K562 (cell line): ENCODE results near the gene RYR1. TPM values are rescaled to one million over a fixed set of nuclear protein-coding genes. Genes with fewer than 3 reads are reported as not detected.
A peak's percentile ranks its signal among the peaks of the same experiment; 100 is the strongest.

ENCODE experiments used
- ATAC-seq: fragments of 200-7000 bp; cut with Tn5 transposase; 3 replicates; pipeline ENCODE4 v1.9.1; 2020; ENCODE audit warnings: moderate library complexity
- BruUV-seq: library from RNA; stranded (reverse); fragments of 400-500 nt; replicated peaks from 2 replicates; lab custom pipeline; 2021; lab: Mats Ljungman, UMichigan
- CTCF ChIA-PET: fragments of 300-600 bp; formaldehyde crosslinking; extraction: SDS; loops from one replicate; lab custom pipeline; 2021; ENCODE audit warnings: low intra/inter-chr PET ratio; lab: Yijun Ruan, JAX
- POLR2A ChIA-PET: fragments of 300-600, 350-650 bp; sonication (Branson Sonifier 250); formaldehyde crosslinking; extraction: SDS; loops from one replicate; lab custom pipeline; 2021; ENCODE audit warnings: antibody characterized with exemption, inconsistent platforms; lab: Yijun Ruan, JAX
- DNase-seq, 4 experiments: peaks; one replicate each; pipeline versions ENCODE4 v3.0.0 to v3.0.0-alpha.2; 2011 to 2018; ENCODE audit warnings: low spot score in 3 of 4, mixed read lengths in 3 of 4; ENCODE audit errors: extremely low read depth in 1 of 4
- FAIRE-seq: peaks from 2 replicates; lab custom pipeline; 2011; peaks lifted over from hg19 to GRCh38; lab: Jason Lieb, UNC
- H2AFZ ChIP-seq: 2 replicates; pipeline ENCODE4 v1.6.0; 2011; ENCODE audit warnings: low read depth, low read length, control low read depth, inconsistent platforms
- H3K27ac ChIP-seq: fragments of 200-600 bp; 3 replicates; pipeline ENCODE4 v1.8.0; 2011; ENCODE audit warnings: low read depth, mild to moderate bottlenecking, control low read depth, inconsistent platforms, low read length, moderate library complexity, mixed read lengths; ENCODE audit errors: extremely low read depth
- H3K27me3 ChIP-seq, 2 experiments: fragments of 300-600 bp in 1 of 2; 2 replicates in 1 of 2; 3 replicates in 1 of 2; pipeline versions ENCODE4 v1.6.0 to v1.8.0; 2011; ENCODE audit warnings: inconsistent platforms in 2 of 2, low read length in 2 of 2, mild to moderate bottlenecking in 1 of 2, mixed read lengths in 1 of 2, moderate library complexity in 1 of 2; ENCODE audit not compliant: control insufficient read depth in 2 of 2, insufficient read depth in 2 of 2
- H3K36me3 ChIP-seq: fragments of 300-600 bp; 3 replicates; pipeline ENCODE4 v1.8.0; 2011; ENCODE audit warnings: mild to moderate bottlenecking, low read length, inconsistent platforms; ENCODE audit not compliant: control insufficient read depth, insufficient read depth
- H3K4me1 ChIP-seq, 2 experiments: fragments of 200-600 bp in 1 of 2; replicated peaks in 1 of 2; 2 replicates in 1 of 2; 3 replicates in 1 of 2; pipeline versions ENCODE4 v1.5.1 to v1.8.0; 2011; ENCODE audit warnings: inconsistent platforms in 2 of 2, low read length in 2 of 2, mild to moderate bottlenecking in 1 of 2, mixed read lengths in 1 of 2, moderate library complexity in 1 of 2; ENCODE audit not compliant: control insufficient read depth in 2 of 2, insufficient read depth in 2 of 2
- H3K4me2 ChIP-seq: 2 replicates; pipeline ENCODE4 v1.6.1; 2011; ENCODE audit warnings: low read length, control low read depth, inconsistent platforms, mixed read lengths; ENCODE audit not compliant: insufficient read depth
- H3K4me3 ChIP-seq: fragments of 200-600 bp; sonication (generic), shearing (Covaris generic); 2 replicates; pipeline ENCODE4 v1.5.1; 2016; ENCODE audit warnings: control low read depth, inconsistent platforms
- H3K79me2 ChIP-seq: fragments of 200-600 bp; 3 replicates; pipeline ENCODE4 v1.8.0; 2011; ENCODE audit warnings: low read length, inconsistent platforms; ENCODE audit not compliant: control insufficient read depth, insufficient read depth
- H3K9ac ChIP-seq, 2 experiments: 2 replicates each; pipeline versions ENCODE4 v1.6.0 to v1.6.1; 2011; ENCODE audit warnings: low read depth in 2 of 2, low read length in 2 of 2, control low read depth in 1 of 2, inconsistent platforms in 1 of 2, mild to moderate bottlenecking in 1 of 2, mixed read lengths in 1 of 2; ENCODE audit not compliant: insufficient read depth in 1 of 2
- H3K9me1 ChIP-seq: one replicate; pipeline ENCODE4 v1.6.0; 2011; ENCODE audit warnings: inconsistent platforms, mild to moderate bottlenecking, low read length, moderate library complexity; ENCODE audit not compliant: control insufficient read depth, insufficient read depth
- H3K9me3 ChIP-seq: replicated peaks from 2 replicates; pipeline ENCODE4 v1.5.1; 2011; ENCODE audit warnings: low read depth, low read length, inconsistent platforms; ENCODE audit not compliant: control insufficient read depth, insufficient read depth
- H4K20me1 ChIP-seq: replicated peaks from 2 replicates; pipeline ENCODE4 v1.6.1; 2011; ENCODE audit warnings: low read length, inconsistent platforms, mixed read lengths; ENCODE audit not compliant: control insufficient read depth, insufficient read depth
- CBFA2T2 ChIP-seq: fragments of 450-650 bp; conservative IDR thresholded peaks from 2 replicates; pipeline ENCODE4 v1.6.1; 2017; ENCODE audit warnings: mild to moderate bottlenecking
- CBFA2T3 ChIP-seq: fragments of 450-650 bp; IDR thresholded peaks from 2 replicates; pipeline ENCODE4 v1.6.1; 2017
- CREB3 ChIP-seq: fragments of 450-650 bp; conservative IDR thresholded peaks from 2 replicates; pipeline ENCODE4 v1.6.1; 2016; ENCODE audit warnings: missing genetic modification characterization, low read depth, mild to moderate bottlenecking, missing compliant biosample characterization, moderate library complexity
- L3MBTL2 ChIP-seq: fragments of 450-650 bp; IDR thresholded peaks from 2 replicates; pipeline ENCODE4 v1.6.1; 2016; ENCODE audit warnings: mild to moderate bottlenecking, moderate library complexity
- MEIS2 ChIP-seq: fragments of 450-650 bp; IDR thresholded peaks from 2 replicates; pipeline ENCODE4 v1.6.1; 2014; ENCODE audit warnings: mild to moderate bottlenecking; ENCODE audit not compliant: partially characterized antibody
- MLLT1 ChIP-seq, 2 experiments: fragments of 450-650 bp; IDR thresholded peaks; 2 replicates each; pipeline ENCODE4 v1.6.1; 2016
- NR3C1 ChIP-seq: sonication (generic); formaldehyde crosslinking; IDR thresholded peaks from 2 replicates; pipeline ENCODE4 v1.8.1; 2022; ENCODE audit warnings: missing genetic modification reagents
- PPARD ChIP-seq: fragments of 250-450 bp; sonication (Bioruptor Pico); IDR thresholded peaks from 2 replicates; pipeline ENCODE4 v1.8.0; 2022; ENCODE audit warnings: inconsistent platforms, mild to moderate bottlenecking, moderate library complexity
- RAD21 ChIP-seq, 2 experiments: fragments of 250-450 bp in 1 of 2; fragments of 450-650 bp in 1 of 2; sonication (Bioruptor Pico) in 1 of 2; formaldehyde crosslinking in 1 of 2; IDR thresholded peaks in 1 of 2; conservative IDR thresholded peaks in 1 of 2; 2 replicates each; pipeline versions ENCODE4 v1.4.0 to v1.8.0; 2020 to 2022; ENCODE audit warnings: mild to moderate bottlenecking in 2 of 2, moderate library complexity in 1 of 2
- RCOR1 ChIP-seq, 2 experiments: IDR thresholded peaks; 2 replicates each; pipeline ENCODE4 v1.6.1; 2012; ENCODE audit warnings: low read depth in 2 of 2, low read length in 2 of 2, borderline replicate concordance in 1 of 2, improper control_type of control experiment in 1 of 2
- TCF3 ChIP-seq: sonication (generic); formaldehyde crosslinking; IDR thresholded peaks from 2 replicates; pipeline ENCODE4 v1.4.0; 2020; ENCODE audit warnings: mild to moderate bottlenecking, missing genetic modification reagents
- TEAD1 ChIP-seq, 2 experiments: fragments of 450-650 bp in 1 of 2; sonication (generic) in 1 of 2; formaldehyde crosslinking; IDR thresholded peaks; 2 replicates each; pipeline versions ENCODE4 v1.4.0 to v1.8.0; 2020 to 2022; ENCODE audit warnings: mild to moderate bottlenecking in 2 of 2, missing genetic modification reagents in 1 of 2
- ZBTB8A ChIP-seq: fragments of 450-650 bp; IDR thresholded peaks from 2 replicates; pipeline ENCODE4 v1.6.1; 2018; ENCODE audit warnings: mild to moderate bottlenecking, moderate library complexity; ENCODE audit not compliant: partially characterized antibody
- ZNF324 ChIP-seq: fragments of 250-450 bp; sonication (Bioruptor Pico); IDR thresholded peaks from 2 replicates; pipeline ENCODE4 v1.4.0; 2020; ENCODE audit warnings: mild to moderate bottlenecking
- ZNF589 ChIP-seq: fragments of 200-800 bp; sonication (Bioruptor generic); IDR thresholded peaks from 2 replicates; pipeline ENCODE4 v1.6.1; 2016; ENCODE audit warnings: low read depth, missing genetic modification characterization, missing compliant biosample characterization
- WGBS: fragments of 100-300 bp; shearing (Covaris generic); methylation state at CpG from one replicate; pipeline ENCODE4 v1.1.6; 2016; ENCODE audit warnings: low coverage, mixed read lengths; ENCODE audit not compliant: insufficient coverage; ENCODE audit errors: missing lambda C conversion rate; 5-methylcytosine and 5-hydroxymethylcytosine counted together
- in situ Hi-C: fragments of 300-500 bp; cut with MboI; formaldehyde crosslinking; loops from 4 replicates; pipeline ENCODE4 v1.15.0; 2018; ENCODE audit warnings: inconsistent platforms, mixed read lengths
- intact Hi-C: fragments of 100-400 bp; cut with micrococcal nuclease; formaldehyde crosslinking; loops from 2 replicates; pipeline ENCODE4 v1.14.2; 2022
- polyA plus RNA-seq, 8 experiments: library from polyadenylated mRNA; depleted of rRNA in 4 of 8; stranded (reverse) in 5 of 8; unstranded in 3 of 8; fragments of >200 nt; fragmentation: Nextera tagmentation in 2 of 8; fragmentation: Illumina TruSeq in 1 of 8; extraction: Ambion mirVana in 2 of 8; extraction: Trizol in 1 of 8; gene quantifications; 2 replicates each; pipeline versions ENCODE4 v1.2.1 to v1.2.3, GENCODE V29; 2011 to 2014; ENCODE audit warnings: inconsistent platforms in 1 of 8, missing spikeins in 1 of 8
- total RNA-seq, 7 experiments: library from RNA; depleted of rRNA in 6 of 7; stranded (reverse); fragments of >200 nt in 6 of 7; fragmentation: Illumina TruSeq in 2 of 7; extraction: Trizol in 2 of 7; gene quantifications; 2 replicates each; pipeline versions ENCODE4 v1.2.1 to v1.2.3, GENCODE V29; 2011 to 2021; ENCODE audit warnings: low replicate concordance in 1 of 7
- TF ChIP-seq, protein P1 (sequence below): fragments of 250-450 bp; sonication (Bioruptor Pico); IDR thresholded peaks from 2 replicates; pipeline ENCODE4 v1.4.0; 2020
- TF ChIP-seq, protein P2 (sequence below): sonication (generic); formaldehyde crosslinking; IDR thresholded peaks from 2 replicates; pipeline ENCODE4 v1.8.1; 2023; ENCODE audit warnings: mild to moderate bottlenecking, missing genetic modification reagents, moderate library complexity

RYR1 gene
- total and polyA plus RNA-seq, 9 of the 15 experiments (the other 6 are each of a cell fraction or from before 2014, with no cell fraction given) = 0.11 to 7.4 (median 3.7) TPM

DNA sequence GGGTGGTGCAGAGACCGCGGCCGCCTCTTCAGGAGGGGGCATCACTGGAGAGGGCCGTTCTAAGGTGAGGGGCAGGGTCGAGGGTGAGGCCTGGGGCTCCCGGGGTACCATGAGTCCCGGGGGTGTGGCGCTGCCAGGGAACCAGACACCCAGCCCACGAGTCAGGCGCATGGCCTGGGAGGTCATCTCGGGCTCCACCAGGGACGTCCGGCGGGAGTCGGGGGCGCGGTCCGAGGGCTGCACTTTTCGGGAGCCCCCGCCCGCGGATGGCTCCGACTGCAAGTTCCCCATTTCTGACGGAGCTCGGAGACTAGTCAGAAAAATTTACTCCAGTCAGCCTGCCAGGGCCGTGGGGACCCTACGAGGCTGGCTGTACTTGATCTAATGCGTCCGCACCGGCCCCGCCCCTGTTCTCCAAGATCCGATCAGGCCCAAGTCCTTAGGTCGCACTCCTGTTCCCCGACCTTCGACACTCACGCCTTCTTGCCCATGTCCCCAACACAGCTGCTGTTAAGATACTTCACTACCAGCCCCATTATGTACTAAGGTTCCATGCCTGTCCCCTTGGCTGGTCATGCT is 46.4 kb upstream of the RYR1 start:
- CTCF ChIA-PET = interaction anchor here (0.6 kb wide), 1 partner anchor 20 kb away, joined by 5 read pairs; no protein-coding TSS in a partner anchor
- Histone ChIP-seq H3K36me3 (peaks cover 42% of the 10 kb centered on the region; the same call in 2 of the 3 replicates), H4K20me1 (peaks cover 3% of the 10 kb centered on the region; the same call in 1 of the 2 replicates), H3K4me2 (peak overlapping the region; percentile 70), H3K4me3 (peak overlapping the region; percentile 49), H3K27me3 (no peaks in the 10 kb centered on the region), H3K79me2 (0 out of 3 replicates have a peak, but pooled peaks cover 2% of the 10 kb centered on the region), H3K9me1 (peaks cover 3% of the 10 kb centered on the region), H3K4me1 (peaks cover 6 to 56% of the 10 kb centered on the region in 2 experiments; a peak in 3 of 5 replicates), H3K9ac (peak overlapping the region; percentile 17 to 81; a peak in 3 of 4 replicates), H3K27ac (peak overlapping the region; percentile 33; the same call in 2 of the 3 replicates), H3K9me3 (no peaks in the 10 kb centered on the region), H2AFZ (peak overlapping the region; percentile 60; the same call in 1 of the 2 replicates)
- FAIRE-seq (peak; percentile 75), ATAC-seq (peak; percentile 9; the same call in 2 of the 3 replicates), DNase-seq (peak in 2 of 4 experiments; percentile 42 to 78)
- in situ Hi-C loops = no loop called here
- no TSS peak for BruUV-seq
- POLR2A ChIA-PET = interaction anchor here (0.6 to 1.7 kb wide), 13 partner anchors 9 to 455 kb away, joined by 3 to 27 read pairs (median 4); partner anchors contain the start of genes FAM98C and PSMD8
- WGBS = 7% methylated on average over 28 of the region's 36 CpGs
- intact Hi-C loops = loop anchor here (5.0 kb wide), 2 partner anchors 50 to 145 kb away; partner anchors contain the start of gene CATSPERG
- TF ChIP-seq, protein P1, sequence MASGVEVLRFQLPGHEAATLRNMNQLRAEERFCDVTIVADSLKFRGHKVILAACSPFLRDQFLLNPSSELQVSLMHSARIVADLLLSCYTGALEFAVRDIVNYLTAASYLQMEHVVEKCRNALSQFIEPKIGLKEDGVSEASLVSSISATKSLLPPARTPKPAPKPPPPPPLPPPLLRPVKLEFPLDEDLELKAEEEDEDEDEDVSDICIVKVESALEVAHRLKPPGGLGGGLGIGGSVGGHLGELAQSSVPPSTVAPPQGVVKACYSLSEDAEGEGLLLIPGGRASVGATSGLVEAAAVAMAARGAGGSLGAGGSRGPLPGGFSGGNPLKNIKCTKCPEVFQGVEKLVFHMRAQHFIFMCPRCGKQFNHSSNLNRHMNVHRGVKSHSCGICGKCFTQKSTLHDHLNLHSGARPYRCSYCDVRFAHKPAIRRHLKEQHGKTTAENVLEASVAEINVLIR (CRISPR knock-in tag) = no peak
- TF ChIP-seq MEIS2 = no peak
- peak; percentile 61 for TF ChIP-seq CBFA2T3
- no peak for TF ChIP-seq ZNF324 (CRISPR knock-in tag)
- TF ChIP-seq MLLT1 (IDR thresholded peaks at IDR 0.05) = no peak
- TF ChIP-seq TEAD1 (CRISPR knock-in tag; IDR thresholded peaks at IDR 0.05) = 0 out of 4 replicates have a peak, but pooled peaks of 1 of the 2 experiments have one; percentile 60
- no peak for TF ChIP-seq RCOR1 (IDR thresholded peaks at IDR 0.05; ENCODE audit: borderline replicate concordance in 1 of 2, low read depth in 2 of 2, low read length in 2 of 2)
- TF ChIP-seq RAD21 (CRISPR knock-in tag; conservative IDR thresholded peaks at IDR 0.05 in 1 of 2, IDR thresholded peaks at IDR 0.05 in 1 of 2) = no peak
- TF ChIP-seq CBFA2T2 = peak; percentile 17; the same call in 1 of the 2 replicates
- TF ChIP-seq, protein P2, sequence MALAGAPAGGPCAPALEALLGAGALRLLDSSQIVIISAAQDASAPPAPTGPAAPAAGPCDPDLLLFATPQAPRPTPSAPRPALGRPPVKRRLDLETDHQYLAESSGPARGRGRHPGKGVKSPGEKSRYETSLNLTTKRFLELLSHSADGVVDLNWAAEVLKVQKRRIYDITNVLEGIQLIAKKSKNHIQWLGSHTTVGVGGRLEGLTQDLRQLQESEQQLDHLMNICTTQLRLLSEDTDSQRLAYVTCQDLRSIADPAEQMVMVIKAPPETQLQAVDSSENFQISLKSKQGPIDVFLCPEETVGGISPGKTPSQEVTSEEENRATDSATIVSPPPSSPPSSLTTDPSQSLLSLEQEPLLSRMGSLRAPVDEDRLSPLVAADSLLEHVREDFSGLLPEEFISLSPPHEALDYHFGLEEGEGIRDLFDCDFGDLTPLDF (CRISPR knock-in tag) = no peak
- TF ChIP-seq PPARD (CRISPR knock-in tag) = no peak
- peak; percentile 63 for TF ChIP-seq L3MBTL2
- 0 out of 2 replicates have a peak, but pooled peaks have one; percentile 20 for TF ChIP-seq TCF3
- no peak for TF ChIP-seq NR3C1 (CRISPR knock-in tag)
- TF ChIP-seq ZNF589 (CRISPR knock-in tag) = no peak
- TF ChIP-seq ZBTB8A = no peak
- no peak for TF ChIP-seq CREB3 (tag)
